GM21423 (cell line): ENCODE results near the gene ZBTB25.

ENCODE experiments used
- ATAC-seq: cut with Tn5 transposase; IDR thresholded peaks from one replicate; pipeline ENCODE4 v1.9.1; 2021; ENCODE audit warnings: mild to moderate bottlenecking, moderate library complexity; ENCODE audit not compliant: unreplicated experiment

Gene ZBTB25

GRCh38 chr14:64405295-64405694 is 98.3 kb downstream of the ZBTB25 start:
- ATAC-seq: no peak

- ATAC-seq: no peak
Observed at GRCh38 chr14:64401949-64402348, 101.7 kb downstream of the ZBTB25 start.

- no peak for ATAC-seq
Observed at GRCh38 chr14:64400829-64401459, 102.7 kb downstream of the ZBTB25 start.
